NCI-H187 (cell line): ENCODE measurements around the gene ARF6.
A peak's percentile ranks its signal among the peaks of the same experiment; 100 is the strongest.
"Not testable (repeated sequence)": the region's sequence is repeated elsewhere in the genome, so short reads cannot be mapped to it uniquely, and the experiment has no call there.

Experiments used
- DNase-seq, 2 experiments: peaks; one replicate each; lab custom pipeline; 2025; lab: John Stamatoyannopoulos, UW

ARF6 gene

GRCh38 chr14:49876563-49877127 lies 16.2 kb upstream of the ARF6 start:
- DNase-seq, result no peak

GRCh38 chr14:49879646-49880204 lies 13.2 kb upstream of the ARF6 start:
- DNase-seq, result peak; percentile 3 to 33

- no peak for DNase-seq
Measured at GRCh38 chr14:49880267-49881064, 12.4 kb upstream of the ARF6 start.

- DNase-seq, result no peak
Measured at GRCh38 chr14:49881350-49882001, 11.4 kb upstream of the ARF6 start.

- DNase-seq, result no peak
Measured at GRCh38 chr14:49882826-49883694, 9.8 kb upstream of the ARF6 start.

GRCh38 chr14:49886523-49886922 lies 6.4 kb upstream of the ARF6 start:
- no peak for DNase-seq

- no peak for DNase-seq
Measured at GRCh38 chr14:49888293-49888692, 4.6 kb upstream of the ARF6 start.

- peak; percentile 28 to 77 for DNase-seq
Measured at GRCh38 chr14:49892301-49892635, 614 bp upstream of the ARF6 start.

- DNase-seq, result peak; percentile 41
Measured at GRCh38 chr14:49893309-49894213, 679 bp downstream of the ARF6 start.

- not testable (repeated sequence) for DNase-seq
Measured at GRCh38 chr14:49894214-49895107, 1.6 kb downstream of the ARF6 start.

GRCh38 chr14:49895480-49895879 lies 2.6 kb downstream of the ARF6 start:
- DNase-seq, result no peak

GRCh38 chr14:49896272-49896671 lies 3.4 kb downstream of the ARF6 start:
- not testable (repeated sequence) for DNase-seq

GRCh38 chr14:49896966-49897365 lies 4.1 kb downstream of the ARF6 start:
- DNase-seq, result no peak

GRCh38 chr14:49897414-49897813 lies 4.5 kb downstream of the ARF6 start:
- DNase-seq, result no peak

- DNase-seq, result no peak
Measured at GRCh38 chr14:49897965-49898364, 5.1 kb downstream of the ARF6 start.

GRCh38 chr14:49898485-49898884 lies 5.6 kb downstream of the ARF6 start:
- no peak for DNase-seq

- no peak for DNase-seq
Measured at GRCh38 chr14:49900973-49901372, 8.1 kb downstream of the ARF6 start.

- not testable (repeated sequence) for DNase-seq
Measured at GRCh38 chr14:49902679-49903246, 9.9 kb downstream of the ARF6 start.

GRCh38 chr14:49904270-49904669 lies 11.4 kb downstream of the ARF6 start:
- no peak for DNase-seq

- no peak for DNase-seq
Measured at GRCh38 chr14:49905989-49906388, 13.1 kb downstream of the ARF6 start.
